GM18519 (cell line): ENCODE data around the gene SYTL1.

ENCODE experiments used
- ATAC-seq: cut with Tn5 transposase; IDR thresholded peaks from one replicate; pipeline ENCODE4 v1.9.1; 2021; ENCODE audit warnings: mild to moderate bottlenecking, moderate library complexity; ENCODE audit not compliant: unreplicated experiment, low FRiP score

The SYTL1 gene

DNA sequence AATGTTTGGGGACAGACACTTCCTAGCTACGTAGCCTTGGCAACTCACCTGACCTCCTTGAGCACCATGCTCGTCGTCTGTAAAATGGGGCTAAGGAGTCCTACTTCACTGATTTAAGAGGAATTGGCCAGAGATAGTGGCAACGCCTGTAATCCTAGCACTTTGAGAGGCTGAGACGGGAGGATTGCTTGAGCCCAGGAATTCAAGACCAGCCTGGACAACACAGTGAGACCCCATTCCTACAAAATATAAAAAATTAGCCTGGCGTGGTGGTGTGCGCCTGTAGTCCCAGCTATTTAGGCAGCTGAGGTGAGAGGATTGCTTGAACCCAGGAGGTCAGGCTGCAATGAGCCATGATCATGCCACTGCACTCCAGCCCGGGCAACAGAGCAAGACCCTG is 4.5 kb downstream of the SYTL1 start:
- no peak for ATAC-seq

- no peak for ATAC-seq
These were observed 5.3 kb downstream of the SYTL1 start for GRCh38 chr1:27346991-27347624.

DNA sequence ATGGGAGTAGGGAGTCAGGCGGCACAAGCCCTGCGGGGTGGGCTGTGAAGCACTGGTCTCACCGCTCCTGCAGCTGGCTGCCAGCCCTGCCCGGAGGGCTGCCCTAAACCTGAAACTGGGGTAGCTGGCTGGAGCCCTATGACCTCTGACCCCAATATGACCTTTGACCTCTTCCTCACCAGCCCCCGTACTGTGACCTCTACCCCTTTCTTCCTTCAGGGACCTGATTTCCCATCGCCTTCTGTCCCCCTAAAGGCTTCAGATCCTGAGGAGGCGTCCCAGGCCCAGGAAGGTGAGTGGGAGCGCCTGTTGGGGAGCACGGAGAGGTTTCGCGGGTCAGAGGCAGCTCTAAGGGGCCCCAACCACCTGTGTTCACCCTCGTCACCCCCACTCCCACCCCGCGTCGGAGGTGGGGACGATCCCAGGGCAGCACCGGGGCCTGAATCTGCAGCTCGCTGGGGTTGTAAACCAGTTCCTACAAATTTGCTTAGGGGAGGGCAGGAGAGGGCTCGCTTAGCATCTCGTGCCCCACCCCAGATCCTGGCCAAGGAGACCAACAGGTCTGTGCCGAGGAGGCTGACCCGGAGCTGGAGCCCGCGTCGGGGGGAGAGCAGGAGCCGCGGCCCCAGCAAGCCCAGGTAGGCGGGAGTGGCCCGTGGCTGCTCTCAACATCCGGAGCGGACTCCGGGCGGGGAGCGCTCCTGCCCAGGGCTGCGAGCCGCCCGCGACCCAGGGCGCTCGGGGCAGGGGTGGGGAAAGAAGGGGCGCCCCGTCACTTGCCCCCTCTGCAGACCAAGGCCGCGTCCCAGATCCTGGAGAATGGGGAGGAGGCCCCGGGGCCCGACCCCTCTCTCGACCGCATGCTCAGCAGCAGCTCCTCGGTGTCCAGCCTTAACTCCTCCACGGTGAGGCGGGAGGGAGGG is 7.3 kb downstream of the SYTL1 start:
- no peak for ATAC-seq

DNA sequence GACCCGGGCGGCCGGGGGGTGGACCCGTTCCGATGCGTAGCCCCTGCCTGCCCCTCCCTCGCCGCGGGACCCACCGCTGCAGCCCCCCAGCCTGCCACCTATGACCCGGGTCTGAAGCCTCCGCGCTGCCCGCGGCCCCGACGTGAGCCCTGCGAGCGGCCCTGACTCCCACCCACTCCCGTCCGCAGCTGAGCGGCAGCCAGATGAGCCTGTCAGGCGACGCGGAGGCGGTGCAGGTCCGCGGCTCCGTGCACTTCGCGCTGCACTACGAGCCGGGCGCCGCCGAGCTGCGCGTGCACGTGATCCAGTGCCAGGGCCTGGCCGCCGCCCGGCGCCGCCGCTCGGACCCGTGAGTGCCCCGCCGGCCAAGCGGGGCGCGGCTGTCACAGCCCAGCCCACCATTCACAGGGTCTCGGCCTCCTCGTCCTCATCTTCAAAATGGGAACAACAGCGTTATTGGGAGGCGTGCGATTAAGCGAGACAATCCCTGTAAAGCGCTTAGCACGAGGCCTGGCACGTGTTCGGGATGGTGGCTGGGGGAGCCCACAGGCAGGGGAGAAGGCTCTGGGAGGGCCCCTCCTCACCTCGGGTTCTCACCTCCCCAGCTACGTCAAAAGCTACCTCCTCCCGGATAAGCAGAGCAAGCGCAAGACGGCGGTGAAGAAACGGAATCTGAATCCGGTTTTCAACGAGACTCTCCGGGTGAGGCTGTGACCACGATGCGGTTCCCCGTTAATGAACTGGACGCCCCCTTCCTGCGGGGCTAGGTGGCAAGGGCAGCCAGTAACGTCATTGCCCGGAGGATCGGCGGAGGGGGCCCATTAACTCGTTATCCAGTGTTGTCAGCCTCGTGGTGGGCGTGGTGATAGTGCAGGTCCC is 8.2 kb downstream of the SYTL1 start:
- ATAC-seq = no peak

DNA sequence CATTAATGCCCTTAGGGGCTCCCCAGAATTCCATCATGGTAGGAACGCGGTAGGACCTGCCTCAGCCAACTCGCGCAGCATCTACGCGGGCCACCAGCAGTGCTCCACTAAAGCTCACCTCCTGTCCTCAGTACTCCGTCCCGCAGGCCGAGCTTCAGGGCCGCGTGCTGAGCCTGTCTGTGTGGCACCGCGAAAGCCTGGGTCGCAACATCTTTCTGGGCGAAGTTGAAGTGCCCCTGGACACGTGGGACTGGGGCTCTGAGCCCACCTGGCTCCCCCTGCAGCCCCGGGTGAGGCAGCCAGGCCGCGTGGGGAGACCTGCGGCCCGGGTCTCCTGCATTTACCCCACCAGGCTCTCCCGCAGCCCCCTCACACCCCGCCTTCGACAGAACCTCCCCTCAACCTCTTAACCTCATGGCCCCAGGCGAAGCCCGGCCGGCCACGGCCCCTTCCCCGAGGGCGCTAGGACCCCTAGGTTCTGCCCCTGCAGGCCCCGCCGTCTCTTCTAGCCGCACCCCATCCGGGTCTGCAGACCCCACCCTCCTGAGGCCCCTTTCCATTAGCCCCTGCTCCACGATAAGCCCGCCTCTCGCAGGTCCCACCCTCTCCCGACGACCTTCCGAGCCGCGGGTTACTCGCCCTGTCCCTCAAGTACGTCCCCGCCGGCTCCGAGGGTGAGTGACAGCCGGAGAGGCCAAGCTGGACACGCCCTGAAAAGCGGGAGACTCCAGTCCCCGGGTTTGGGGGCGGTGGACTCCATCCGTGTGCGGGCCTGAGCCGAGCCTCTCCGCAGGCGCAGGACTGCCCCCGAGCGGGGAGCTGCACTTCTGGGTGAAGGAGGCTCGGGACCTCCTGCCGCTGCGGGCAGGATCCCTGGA is 9.1 kb downstream of the SYTL1 start:
- ATAC-seq = no peak

GRCh38 chr1:27351541-27352107 is 9.8 kb downstream of the SYTL1 start:
- no peak for ATAC-seq

GRCh38 chr1:27353166-27353565 is 11.3 kb downstream of the SYTL1 start:
- ATAC-seq = no peak

DNA sequence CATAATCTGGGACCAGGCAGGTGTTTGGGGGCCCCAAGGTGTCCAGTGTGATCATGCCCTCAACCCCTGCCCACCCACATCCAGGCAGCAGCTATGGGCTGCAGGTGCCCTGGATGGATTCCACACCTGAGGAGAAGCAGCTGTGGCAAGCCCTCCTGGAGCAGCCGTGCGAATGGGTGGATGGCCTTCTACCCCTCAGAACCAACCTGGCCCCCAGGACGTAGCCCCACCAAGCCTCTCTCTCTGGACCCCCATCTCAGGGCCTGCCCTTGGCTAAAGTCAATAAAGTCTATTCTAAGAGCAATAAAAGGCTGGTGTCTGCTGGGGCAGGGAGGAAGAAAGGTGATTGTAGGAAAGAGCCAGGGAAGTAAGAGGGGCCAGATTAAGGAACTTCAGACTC is 11.8 kb downstream of the SYTL1 start:
- no peak for ATAC-seq

GRCh38 chr1:27355683-27356082 is 13.9 kb downstream of the SYTL1 start:
- no peak for ATAC-seq

- ATAC-seq = no peak
These were observed 14.4 kb downstream of the SYTL1 start for GRCh38 chr1:27356277-27356618.

DNA sequence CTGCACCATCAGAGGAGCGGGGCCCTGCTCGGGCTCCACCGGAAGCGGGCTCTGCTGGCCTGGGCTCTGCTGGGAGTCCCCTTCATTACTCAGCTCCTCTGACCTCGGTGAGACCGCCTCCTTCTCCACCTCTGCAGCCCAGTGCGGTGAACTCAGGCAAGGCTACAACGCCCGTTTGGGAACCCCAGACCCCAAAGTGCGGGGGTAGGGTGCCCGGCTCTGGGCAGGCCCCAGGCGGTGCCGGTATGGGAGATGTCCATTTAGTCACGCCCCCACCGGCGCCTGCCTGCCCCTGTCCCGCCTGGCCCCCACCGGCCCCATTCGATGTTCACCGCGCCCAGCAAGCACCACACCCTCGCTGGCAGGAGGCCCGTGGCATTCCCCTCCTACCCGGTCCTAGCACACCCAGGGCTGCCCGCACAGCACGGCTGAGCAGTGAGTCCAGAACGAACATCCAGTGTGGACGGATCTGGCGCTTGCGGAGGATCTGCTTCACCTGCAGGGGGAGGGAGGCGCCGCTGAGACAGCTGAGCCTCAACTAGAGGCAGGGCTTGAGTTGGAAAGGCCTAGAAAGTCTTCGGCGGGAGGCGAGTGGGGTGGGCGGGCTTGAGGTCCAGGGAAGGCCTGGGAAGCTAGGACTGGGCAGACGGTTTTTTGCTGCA is 14.9 kb downstream of the SYTL1 start:
- no peak for ATAC-seq

- ATAC-seq = no peak
These were observed 15.6 kb downstream of the SYTL1 start for GRCh38 chr1:27357281-27358037.

DNA sequence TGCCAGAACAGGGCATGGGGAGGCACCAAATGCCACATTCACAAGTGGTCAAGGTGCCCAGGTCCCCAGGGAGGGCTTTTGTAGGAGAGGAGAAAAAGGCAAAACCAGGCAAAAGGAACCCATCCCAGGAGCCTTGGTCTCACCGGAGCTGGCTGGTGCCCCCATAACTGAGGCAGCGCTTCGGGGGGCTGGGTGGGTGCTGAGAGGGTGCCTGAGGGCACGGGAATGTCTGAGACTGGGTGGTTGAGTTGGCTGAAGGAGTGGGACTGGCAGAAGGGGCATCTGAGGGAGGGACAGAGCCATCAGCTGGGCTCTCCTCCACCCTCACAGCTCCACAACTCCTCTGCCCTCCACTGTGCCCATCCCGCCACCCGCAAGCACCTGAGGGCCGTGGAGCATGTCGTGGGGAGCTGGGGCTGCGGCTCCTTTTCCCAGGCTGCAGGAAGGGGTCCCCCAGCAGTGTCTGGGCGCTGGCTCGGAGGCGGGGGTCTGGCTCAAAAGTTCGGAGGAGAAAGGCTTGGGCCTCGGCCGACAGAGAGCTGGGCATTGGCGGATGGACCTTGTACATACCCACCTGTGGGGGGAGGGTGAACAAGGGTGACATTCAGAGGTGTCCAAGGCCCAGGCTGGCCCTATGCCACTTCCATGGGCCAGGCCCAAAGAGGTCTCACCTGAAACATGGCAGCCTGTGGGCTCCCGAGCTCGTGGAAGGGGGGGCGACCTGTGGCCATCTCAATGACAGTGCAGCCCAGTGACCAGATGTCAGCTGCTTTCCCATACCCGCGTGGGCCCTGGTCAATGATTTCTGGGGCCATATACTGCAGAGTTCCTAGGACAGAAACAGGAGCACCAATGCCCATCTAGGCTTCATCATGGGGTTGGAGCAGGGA is 16.5 kb downstream of the SYTL1 start:
- ATAC-seq = no peak

- no peak for ATAC-seq
These were observed 17.1 kb downstream of the SYTL1 start for GRCh38 chr1:27358928-27359313.

GRCh38 chr1:27359822-27360158 is 18.0 kb downstream of the SYTL1 start:
- no peak for ATAC-seq

- ATAC-seq = no peak
These were observed 18.6 kb downstream of the SYTL1 start for GRCh38 chr1:27360159-27361043.

- no peak for ATAC-seq
These were observed 19.2 kb downstream of the SYTL1 start for GRCh38 chr1:27361044-27361402.
